ENCODE results near the gene CRYGD. TPM values are rescaled to one million over a fixed set of nuclear protein-coding genes. Genes with fewer than 3 reads are reported as not detected.
"Not testable (repeated sequence)": the region's sequence is repeated elsewhere in the genome, so short reads cannot be mapped to it uniquely, and the experiment has no call there.

Gene CRYGD
- total RNA-seq, 2 donors from 2014 or later = not detected

DNA sequence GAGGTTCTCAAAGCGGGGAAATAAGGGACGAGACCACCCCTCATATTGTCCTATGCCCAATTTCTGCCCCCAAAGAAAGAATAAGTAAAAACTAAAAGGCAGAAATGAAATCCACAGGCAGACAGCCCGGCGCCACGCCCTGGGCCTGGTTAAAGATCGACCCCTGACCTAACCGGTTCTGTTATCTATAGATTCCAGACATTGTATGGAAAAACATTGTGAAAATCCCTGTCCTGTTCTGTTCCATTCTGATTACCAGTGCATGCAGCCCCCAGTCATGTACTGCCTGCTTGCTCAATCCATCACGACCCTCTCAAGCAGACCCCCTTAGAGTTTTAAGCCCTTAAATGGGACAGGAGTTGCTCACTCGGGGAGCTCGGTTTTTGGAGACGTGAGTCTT is 6.9 kb downstream of the CRYGD start:
- not testable (repeated sequence) for H3K4me3 Mint-ChIP-seq; H3K36me3 Mint-ChIP-seq; H3K9me3 Mint-ChIP-seq; ATAC-seq; DNase-seq (ENCODE audit: low spot score); H3K27ac Mint-ChIP-seq; H3K27me3 Mint-ChIP-seq; H3K4me1 Mint-ChIP-seq (ENCODE audit: low read depth in 2 of 2)

DNA sequence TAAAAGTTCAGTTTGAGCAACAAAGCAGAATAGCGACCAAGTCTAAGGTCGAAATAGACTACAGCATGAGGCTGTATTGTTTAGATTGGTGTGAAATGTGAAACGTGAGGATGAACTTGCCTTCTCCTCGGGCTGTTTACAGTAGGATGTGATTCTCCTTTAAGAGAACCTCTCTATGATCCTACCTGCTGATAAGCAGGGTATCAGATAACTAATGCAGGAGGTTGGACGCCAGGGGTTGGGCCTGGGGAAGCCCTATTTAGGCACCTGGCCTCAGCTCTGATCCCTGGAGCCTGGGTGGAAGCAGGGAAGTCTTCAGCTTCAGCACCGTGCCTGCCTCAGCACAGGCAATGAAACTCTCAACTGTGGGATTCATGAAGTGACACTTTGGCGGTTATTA is 11.4 kb downstream of the CRYGD start:
- H3K4me1 Mint-ChIP-seq (ENCODE audit: low read depth in 2 of 2) = no peaks in the 10 kb centered on the region
- ATAC-seq = no peak
- H3K4me3 Mint-ChIP-seq = no peak overlapping the region
- DNase-seq (ENCODE audit: low spot score) = no peak
- H3K9me3 Mint-ChIP-seq = no peaks in the 10 kb centered on the region
- peaks cover 0 to 5% of the 10 kb centered on the region in 2 donors for H3K27me3 Mint-ChIP-seq
- H3K36me3 Mint-ChIP-seq = no peaks in the 10 kb centered on the region
- no peak overlapping the region for H3K27ac Mint-ChIP-seq

DNA sequence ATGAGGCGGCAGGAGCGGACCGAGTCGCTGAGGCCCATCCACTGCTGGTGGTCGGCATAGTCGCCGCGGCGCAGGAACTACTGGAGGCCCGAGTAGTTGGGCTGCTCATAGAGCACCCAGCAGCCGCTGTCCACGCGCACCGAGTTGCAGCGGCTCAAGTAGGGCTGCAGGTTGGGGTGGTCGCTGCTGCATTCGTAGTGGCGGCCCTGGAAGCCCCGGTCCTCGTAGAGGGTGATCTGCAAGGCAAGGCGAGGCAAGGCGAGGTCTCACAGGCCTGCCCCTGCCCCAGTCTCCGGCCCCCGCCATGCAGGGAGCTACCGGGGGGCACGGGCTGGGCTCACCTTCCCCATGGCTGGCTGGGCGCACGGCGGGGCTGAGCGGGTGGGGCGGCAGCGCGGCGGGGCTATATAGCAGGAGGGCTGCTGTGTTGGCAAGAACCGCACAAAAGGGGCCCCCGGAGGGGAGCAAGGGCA is 12.0 kb downstream of the CRYGD start:
- not testable (repeated sequence) for H3K27me3 Mint-ChIP-seq; H3K36me3 Mint-ChIP-seq; H3K27ac Mint-ChIP-seq; H3K4me1 Mint-ChIP-seq (ENCODE audit: low read depth in 2 of 2); H3K4me3 Mint-ChIP-seq; DNase-seq (ENCODE audit: low spot score); H3K9me3 Mint-ChIP-seq
- peak; percentile 31 to 60 for ATAC-seq

DNA sequence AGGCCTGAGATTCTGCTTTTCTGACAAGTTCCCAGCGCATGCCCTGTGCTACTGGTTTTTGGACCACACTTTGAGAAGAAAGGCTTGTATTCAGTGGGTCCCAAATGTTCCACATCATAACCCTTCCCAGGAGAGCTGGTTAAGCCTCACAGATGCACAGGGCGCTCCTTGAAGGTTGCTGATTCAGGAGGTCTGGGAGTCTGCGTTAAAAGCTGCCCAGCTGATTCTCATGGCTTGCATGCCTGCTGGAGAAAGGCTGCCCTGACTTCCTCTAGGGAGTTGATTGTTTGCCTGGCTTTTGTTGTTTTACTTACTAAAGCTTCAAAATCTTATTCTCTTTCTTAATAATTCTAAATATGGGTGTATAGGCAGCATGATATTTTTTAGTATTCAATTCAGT is 20.7 kb downstream of the CRYGD start:
- Mint-ChIP-seq H3K4me3 (no peak overlapping the region), H3K27me3 (peaks cover 0 to 10% of the 10 kb centered on the region in 2 donors), H3K4me1 (ENCODE audit: low read depth in 2 of 2) (peaks cover 16 to 18% of the 10 kb centered on the region in 2 donors), H3K36me3 (no peaks in the 10 kb centered on the region), H3K27ac (no peak overlapping the region), H3K9me3 (no peaks in the 10 kb centered on the region)
- DNase-seq (ENCODE audit: low spot score) (no peak), ATAC-seq (no peak)

DNA sequence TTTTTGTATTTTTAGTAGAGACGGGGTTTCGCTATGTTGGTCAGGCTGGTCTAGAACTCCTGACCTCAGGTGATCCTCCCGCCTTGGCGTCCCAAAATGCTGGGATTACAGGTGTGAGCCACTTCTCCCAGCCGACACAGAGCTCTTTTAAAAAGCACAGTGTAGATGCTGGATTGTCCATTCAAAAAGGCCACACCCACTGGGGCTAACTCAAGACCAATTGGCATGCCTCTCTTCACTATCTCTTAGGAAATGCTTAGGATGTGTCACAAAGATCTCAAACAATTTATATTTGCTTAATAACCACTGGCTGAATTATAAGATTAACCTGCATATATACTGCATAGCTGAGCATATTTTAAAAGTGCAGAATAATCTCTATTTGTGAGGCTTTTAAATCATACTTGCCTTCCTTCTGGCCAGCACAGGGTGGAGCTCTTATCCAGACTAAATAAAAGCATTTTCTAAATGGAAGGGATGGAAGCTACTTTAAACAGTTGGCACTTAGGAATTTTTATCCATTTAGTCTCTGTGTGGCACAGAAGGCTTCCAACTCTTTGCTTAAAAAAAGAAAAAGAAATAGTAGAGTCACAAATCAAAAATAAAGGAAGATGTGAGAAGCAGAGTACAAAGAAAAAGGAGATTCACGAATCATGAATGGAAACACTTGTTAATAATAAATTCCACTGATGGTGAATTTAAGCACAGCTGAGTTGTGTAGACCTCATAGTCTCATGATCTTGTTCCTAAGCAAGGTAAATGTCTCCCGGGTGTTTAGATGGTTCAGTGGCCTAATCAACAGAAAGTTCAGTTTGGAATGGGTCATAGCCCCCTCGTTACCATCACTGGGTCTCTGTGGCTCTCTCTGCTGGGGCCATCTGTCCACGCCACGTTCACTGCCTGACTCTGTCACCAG is 22.4 kb downstream of the CRYGD start:
- DNase-seq (ENCODE audit: low spot score) (no peak), ATAC-seq (no peak)
- H3K27me3 Mint-ChIP-seq = peaks cover 0 to 10% of the 10 kb centered on the region in 2 donors
- no peak overlapping the region for H3K4me3 Mint-ChIP-seq
- H3K36me3 Mint-ChIP-seq = no peaks in the 10 kb centered on the region
- H3K4me1 Mint-ChIP-seq (ENCODE audit: low read depth in 2 of 2) = peaks cover 16 to 18% of the 10 kb centered on the region in 2 donors
- H3K27ac Mint-ChIP-seq = peak overlapping the region in 1 of 2 donors; percentile 14
- H3K9me3 Mint-ChIP-seq = no peaks in the 10 kb centered on the region

DNA sequence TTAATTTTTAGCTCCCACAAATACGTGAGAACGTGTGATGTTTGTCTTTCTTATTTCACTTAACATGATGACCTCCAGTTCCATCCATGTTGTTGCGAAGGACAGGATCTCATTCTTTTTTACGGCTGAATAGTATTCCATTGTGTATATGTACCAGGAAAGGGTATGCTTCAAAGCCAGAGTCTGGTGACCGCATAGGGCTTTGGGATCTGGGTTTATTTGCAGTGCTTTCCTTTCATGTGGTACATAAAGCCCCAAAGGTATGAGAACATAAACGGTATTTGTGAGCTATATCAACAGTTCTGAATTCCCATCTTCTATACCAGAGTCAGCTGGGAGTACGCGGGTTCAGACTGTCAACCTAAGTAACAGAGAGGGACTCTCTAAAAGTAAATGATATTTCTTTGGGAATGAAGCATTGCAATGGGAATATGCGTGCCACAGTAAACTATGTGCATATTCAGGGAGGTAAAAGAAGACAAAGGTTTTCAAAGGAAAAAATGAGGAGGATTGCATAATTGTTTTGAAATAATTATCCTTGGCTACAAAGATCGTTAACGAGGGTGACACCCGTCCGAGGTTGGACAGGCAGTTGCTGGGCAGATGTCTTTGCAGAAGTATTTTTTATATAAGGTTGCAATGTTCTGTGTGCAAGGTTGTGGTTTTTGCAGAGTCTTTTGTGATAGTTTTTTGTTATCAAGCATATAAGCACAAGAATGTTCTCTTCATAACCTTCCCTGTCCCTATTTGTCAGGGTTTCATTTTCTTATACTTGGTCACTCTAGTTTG is 24.4 kb downstream of the CRYGD start:
- peak overlapping the region; percentile 56 for H3K4me3 Mint-ChIP-seq
- H3K36me3 Mint-ChIP-seq = no peaks in the 10 kb centered on the region
- peak in 1 of 2 donors; percentile 24 for ATAC-seq
- no peak for DNase-seq (ENCODE audit: low spot score)
- peaks cover 16 to 18% of the 10 kb centered on the region in 2 donors for H3K4me1 Mint-ChIP-seq (ENCODE audit: low read depth in 2 of 2)
- no peak overlapping the region for H3K27ac Mint-ChIP-seq
- peaks cover 0 to 2% of the 10 kb centered on the region in 2 donors for H3K27me3 Mint-ChIP-seq
- no peaks in the 10 kb centered on the region for H3K9me3 Mint-ChIP-seq

DNA sequence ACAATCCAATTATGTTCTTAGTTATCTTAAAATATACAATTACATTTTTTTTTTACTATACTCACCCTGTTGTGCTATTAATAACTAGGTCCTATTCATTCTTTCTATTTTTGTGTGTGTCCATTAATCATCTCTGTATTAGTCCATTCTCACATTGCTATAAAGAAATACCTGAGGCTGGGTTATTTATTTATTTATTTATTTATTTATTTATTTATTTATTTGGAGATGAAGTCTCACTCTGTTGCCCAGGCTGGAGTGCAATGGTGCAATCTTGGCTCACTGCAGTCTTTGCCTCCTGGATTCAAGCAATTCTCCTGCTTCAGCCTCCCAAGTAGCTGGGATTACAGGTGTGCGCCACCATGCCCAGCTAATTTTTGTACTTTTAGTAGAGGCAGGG is 25.6 kb downstream of the CRYGD start:
- H3K4me3 Mint-ChIP-seq, H3K27ac Mint-ChIP-seq: not testable (repeated sequence)
- H3K4me1 Mint-ChIP-seq (ENCODE audit: low read depth in 2 of 2) = peaks cover 16 to 18% of the 10 kb centered on the region in 2 donors

DNA sequence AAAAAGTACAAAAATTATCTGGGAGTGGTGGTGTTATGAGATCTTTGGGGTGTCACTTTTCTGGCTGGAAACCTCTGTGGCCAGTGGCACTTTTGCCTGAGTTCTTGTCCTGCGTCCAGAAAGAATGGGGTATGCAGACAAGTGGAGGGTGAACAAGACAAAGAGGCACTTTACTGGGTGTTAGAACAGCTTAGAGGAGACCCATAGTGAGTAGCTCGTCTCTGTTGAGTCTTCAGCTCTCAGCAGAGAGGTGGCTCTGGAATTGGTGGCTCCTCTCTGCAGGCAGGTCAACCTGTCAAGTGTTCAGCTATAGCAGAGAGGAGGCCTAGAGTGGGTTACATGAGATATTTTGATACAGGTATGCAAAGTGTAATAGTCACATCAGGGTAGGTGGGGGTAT is 26.1 kb downstream of the CRYGD start:
- H3K4me1 Mint-ChIP-seq (ENCODE audit: low read depth in 2 of 2) = peaks cover 16 to 18% of the 10 kb centered on the region in 2 donors
- peaks cover 0 to 2% of the 10 kb centered on the region in 2 donors for H3K27me3 Mint-ChIP-seq

More for the DNA sequence above, 25.6 kb downstream of the CRYGD start:
- not testable (repeated sequence) for DNase-seq (ENCODE audit: low spot score); H3K9me3 Mint-ChIP-seq; H3K36me3 Mint-ChIP-seq; H3K27me3 Mint-ChIP-seq; ATAC-seq

DNA sequence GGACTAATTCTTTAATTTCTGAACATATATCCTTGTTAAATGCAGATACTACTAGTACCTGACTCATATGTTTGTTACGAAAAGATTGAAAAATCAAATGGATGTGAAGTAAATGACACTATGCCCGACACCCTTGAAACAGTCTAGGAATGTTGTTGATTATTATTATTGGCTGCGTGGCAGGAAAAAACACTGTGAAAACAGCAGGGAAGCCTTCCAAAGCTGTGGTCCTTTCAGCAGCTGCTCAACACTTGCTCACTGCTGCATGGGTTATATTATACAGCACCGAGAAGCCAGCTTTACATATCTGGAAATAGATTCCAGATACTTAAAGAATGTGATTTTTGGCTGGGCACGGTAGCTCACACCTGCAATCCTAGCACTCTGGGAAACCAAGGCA is 26.5 kb downstream of the CRYGD start:
- H3K4me1 Mint-ChIP-seq (ENCODE audit: low read depth in 2 of 2) = peaks cover 16 to 18% of the 10 kb centered on the region in 2 donors
- no peak for ATAC-seq
- no peak overlapping the region for H3K4me3 Mint-ChIP-seq
- no peaks in the 10 kb centered on the region for H3K36me3 Mint-ChIP-seq
- H3K27me3 Mint-ChIP-seq = peaks cover 0 to 2% of the 10 kb centered on the region in 2 donors
- no peaks in the 10 kb centered on the region for H3K9me3 Mint-ChIP-seq
- no peak for DNase-seq (ENCODE audit: low spot score)
- H3K27ac Mint-ChIP-seq = no peak overlapping the region

More for the DNA sequence above, 26.1 kb downstream of the CRYGD start:
- no peak overlapping the region for H3K4me3 Mint-ChIP-seq
- no peaks in the 10 kb centered on the region for H3K36me3 Mint-ChIP-seq
- no peak overlapping the region for H3K27ac Mint-ChIP-seq
- DNase-seq (ENCODE audit: low spot score) (no peak), ATAC-seq (no peak)
- no peaks in the 10 kb centered on the region for H3K9me3 Mint-ChIP-seq

DNA sequence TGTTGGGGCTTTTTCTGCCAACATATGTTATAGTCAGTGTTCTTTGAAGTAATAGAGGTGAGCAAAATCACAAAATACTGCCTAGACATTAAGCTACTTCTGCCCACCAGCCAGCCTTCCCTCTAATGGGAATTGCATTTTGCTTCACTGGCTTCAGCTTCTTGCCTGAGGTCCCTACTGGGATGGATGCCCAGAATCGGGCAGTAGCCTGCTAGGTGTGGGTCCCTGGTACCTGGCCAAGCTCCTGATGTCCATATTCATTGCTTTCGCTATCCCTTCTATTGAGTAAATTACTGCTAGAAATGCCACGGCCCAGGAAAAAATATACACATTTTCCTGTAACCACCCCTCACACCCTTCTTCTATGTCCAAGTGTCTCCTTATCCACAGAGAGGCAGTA is 27.0 kb downstream of the CRYGD start:
- ATAC-seq = no peak
- Mint-ChIP-seq H3K9me3 (no peaks in the 10 kb centered on the region), H3K36me3 (no peaks in the 10 kb centered on the region), H3K27ac (no peak overlapping the region), H3K4me1 (ENCODE audit: low read depth in 2 of 2) (peaks cover 16 to 18% of the 10 kb centered on the region in 2 donors), H3K27me3 (peaks cover 2 to 3% of the 10 kb centered on the region in 2 donors), H3K4me3 (no peak overlapping the region)
- no peak for DNase-seq (ENCODE audit: low spot score)

DNA sequence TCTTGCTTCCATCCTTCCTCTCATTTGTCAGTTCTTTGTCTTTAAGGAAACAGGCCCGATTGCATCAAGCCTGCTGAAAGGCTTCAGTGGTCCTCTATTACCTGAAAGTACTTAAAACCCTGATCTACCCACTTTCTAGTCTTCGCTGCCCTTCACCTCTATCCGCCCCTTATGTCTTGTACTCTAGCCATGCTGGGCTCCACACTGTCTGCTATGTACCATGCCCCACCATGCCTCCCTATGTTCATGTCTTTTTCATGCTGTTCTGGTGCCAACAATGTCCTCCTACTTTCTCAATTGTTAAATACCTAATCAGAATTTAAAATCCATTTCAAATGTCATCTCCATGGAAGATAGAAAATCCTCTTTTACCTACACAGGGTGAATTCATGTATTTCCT is 28.2 kb downstream of the CRYGD start:
- no peak for ATAC-seq
- Mint-ChIP-seq H3K27ac (no peak overlapping the region), H3K27me3 (peaks cover 2 to 7% of the 10 kb centered on the region in 2 donors), H3K36me3 (no peaks in the 10 kb centered on the region), H3K9me3 (no peaks in the 10 kb centered on the region), H3K4me3 (no peak overlapping the region), H3K4me1 (ENCODE audit: low read depth in 2 of 2) (peaks cover 13 to 14% of the 10 kb centered on the region in 2 donors)
- no peak for DNase-seq (ENCODE audit: low spot score)

DNA sequence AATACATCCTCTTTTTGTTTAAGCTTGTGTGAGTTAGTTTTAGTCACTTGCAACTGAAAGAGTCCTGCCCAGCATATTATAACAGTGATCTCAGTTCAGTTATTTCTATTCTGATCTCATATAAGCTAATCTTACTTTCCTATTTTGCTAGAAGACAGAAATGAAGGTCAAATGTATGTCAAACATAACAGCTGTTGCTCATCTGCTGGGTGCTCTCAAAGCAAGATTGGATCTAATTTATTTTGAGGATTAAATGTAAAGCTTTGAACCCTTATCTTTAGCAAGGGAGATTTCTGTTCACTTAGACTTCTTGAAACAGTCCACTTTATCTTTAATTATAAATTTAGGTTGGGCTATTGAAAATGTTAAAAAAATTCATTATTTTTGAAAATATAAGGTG is 31.2 kb downstream of the CRYGD start:
- ATAC-seq = no peak

DNA sequence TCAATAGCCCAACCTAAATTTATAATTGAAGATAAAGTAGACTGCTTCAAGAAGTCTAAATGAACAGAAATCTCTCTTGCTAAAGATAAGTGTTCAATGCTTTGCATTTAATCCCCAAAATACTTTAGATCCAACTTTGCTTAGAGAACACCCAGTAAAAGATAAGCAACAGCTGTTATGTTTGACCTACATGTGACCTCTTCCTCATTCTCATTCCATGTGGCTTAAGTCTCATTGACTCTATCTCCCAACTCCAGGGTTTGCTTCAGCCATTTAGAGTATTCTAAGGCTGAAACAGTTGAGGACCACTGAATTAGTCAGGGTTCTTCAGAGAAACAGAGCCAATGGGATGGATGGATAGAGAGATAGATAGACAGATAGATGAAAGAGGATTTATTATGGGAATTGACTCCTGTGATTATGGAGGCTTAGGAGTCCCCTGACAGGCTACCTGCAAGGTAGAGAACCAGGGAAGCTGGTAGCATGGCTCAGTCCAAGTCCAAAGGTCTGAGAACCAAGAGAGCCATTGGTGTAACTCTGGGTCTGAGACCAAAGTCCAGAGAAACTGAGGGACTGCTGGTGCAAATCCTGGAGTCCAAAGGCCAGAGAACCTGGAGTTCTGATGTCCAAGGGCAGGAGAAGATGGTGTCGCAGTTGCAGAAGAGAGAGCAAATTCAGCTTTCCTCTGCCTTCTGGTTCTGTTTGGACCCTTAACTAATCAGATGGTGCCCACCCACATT is 32.1 kb downstream of the CRYGD start:
- H3K4me1 Mint-ChIP-seq (ENCODE audit: low read depth in 2 of 2) = no peaks in the 10 kb centered on the region
- ATAC-seq (no peak), DNase-seq (ENCODE audit: low spot score) (no peak)
- no peaks in the 10 kb centered on the region for H3K9me3 Mint-ChIP-seq
- H3K4me3 Mint-ChIP-seq = no peak overlapping the region
- no peaks in the 10 kb centered on the region for H3K36me3 Mint-ChIP-seq
- no peak overlapping the region for H3K27ac Mint-ChIP-seq
- H3K27me3 Mint-ChIP-seq = peaks cover 0 to 7% of the 10 kb centered on the region in 2 donors

More for the DNA sequence above, 31.2 kb downstream of the CRYGD start:
- no peaks in the 10 kb centered on the region for H3K36me3 Mint-ChIP-seq
- no peak overlapping the region for H3K4me3 Mint-ChIP-seq
- H3K4me1 Mint-ChIP-seq (ENCODE audit: low read depth in 2 of 2) = no peaks in the 10 kb centered on the region
- peaks cover 0 to 7% of the 10 kb centered on the region in 2 donors for H3K27me3 Mint-ChIP-seq
- H3K9me3 Mint-ChIP-seq = no peaks in the 10 kb centered on the region
- no peak for DNase-seq (ENCODE audit: low spot score)
- H3K27ac Mint-ChIP-seq = no peak overlapping the region
